ENCODE results near the gene METTL8. TPM values are rescaled to one million over a fixed set of nuclear protein-coding genes. Genes with fewer than 3 reads are reported as not detected.

Gene METTL8
- total RNA-seq, 1 experiment from 2014 or later: 27.7 TPM

DNA sequence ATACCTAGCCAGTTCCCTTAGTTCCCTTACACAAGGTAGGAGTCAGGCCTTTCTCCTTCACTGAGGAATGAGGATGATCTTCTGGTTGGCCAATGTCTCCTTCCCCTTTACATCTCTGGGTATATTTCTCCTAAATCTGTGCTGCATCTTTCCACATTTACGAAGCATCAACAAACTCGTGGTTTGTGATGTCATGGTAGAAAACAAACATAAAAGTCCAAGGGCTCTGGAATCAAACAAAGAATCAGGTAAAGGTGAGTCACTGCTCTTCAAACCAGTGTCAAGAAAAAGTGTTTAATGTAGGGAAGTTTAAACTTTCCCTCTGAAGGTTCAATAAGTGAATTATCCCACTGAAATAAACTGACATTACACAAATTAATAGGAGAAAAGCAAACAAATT, 122.9 kb downstream of the METTL8 start:
- ATAC-seq (no peak), DNase-seq (ENCODE audit: low read depth, low spot score) (no peak)
- H3K27me3 ChIP-seq (ENCODE audit: control insufficient read depth, insufficient read depth, low read length): no peaks in the 10 kb centered on the region
- H3K4me3 ChIP-seq (ENCODE audit: low read depth in 2 of 2, low read length in 2 of 2): no peak overlapping the region
- TF ChIP-seq TCF7L2 (IDR thresholded peaks at IDR 0.05; ENCODE audit: low read depth, low read length): no peak
- no peak for TF ChIP-seq POLR2AphosphoS5 (IDR thresholded peaks at IDR 0.05; ENCODE audit: low read depth, low read length)
- TF ChIP-seq, protein P1, sequence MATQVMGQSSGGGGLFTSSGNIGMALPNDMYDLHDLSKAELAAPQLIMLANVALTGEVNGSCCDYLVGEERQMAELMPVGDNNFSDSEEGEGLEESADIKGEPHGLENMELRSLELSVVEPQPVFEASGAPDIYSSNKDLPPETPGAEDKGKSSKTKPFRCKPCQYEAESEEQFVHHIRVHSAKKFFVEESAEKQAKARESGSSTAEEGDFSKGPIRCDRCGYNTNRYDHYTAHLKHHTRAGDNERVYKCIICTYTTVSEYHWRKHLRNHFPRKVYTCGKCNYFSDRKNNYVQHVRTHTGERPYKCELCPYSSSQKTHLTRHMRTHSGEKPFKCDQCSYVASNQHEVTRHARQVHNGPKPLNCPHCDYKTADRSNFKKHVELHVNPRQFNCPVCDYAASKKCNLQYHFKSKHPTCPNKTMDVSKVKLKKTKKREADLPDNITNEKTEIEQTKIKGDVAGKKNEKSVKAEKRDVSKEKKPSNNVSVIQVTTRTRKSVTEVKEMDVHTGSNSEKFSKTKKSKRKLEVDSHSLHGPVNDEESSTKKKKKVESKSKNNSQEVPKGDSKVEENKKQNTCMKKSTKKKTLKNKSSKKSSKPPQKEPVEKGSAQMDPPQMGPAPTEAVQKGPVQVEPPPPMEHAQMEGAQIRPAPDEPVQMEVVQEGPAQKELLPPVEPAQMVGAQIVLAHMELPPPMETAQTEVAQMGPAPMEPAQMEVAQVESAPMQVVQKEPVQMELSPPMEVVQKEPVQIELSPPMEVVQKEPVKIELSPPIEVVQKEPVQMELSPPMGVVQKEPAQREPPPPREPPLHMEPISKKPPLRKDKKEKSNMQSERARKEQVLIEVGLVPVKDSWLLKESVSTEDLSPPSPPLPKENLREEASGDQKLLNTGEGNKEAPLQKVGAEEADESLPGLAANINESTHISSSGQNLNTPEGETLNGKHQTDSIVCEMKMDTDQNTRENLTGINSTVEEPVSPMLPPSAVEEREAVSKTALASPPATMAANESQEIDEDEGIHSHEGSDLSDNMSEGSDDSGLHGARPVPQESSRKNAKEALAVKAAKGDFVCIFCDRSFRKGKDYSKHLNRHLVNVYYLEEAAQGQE (IDR thresholded peaks at IDR 0.05; ENCODE audit: insufficient read depth in 1 of 2, low read depth in 2 of 2, low read length in 1 of 2): no peak
- TF ChIP-seq SIN3A (IDR thresholded peaks at IDR 0.05; ENCODE audit: borderline replicate concordance, insufficient read depth, low read depth, low read length): no peak
- TF ChIP-seq, protein P2, sequence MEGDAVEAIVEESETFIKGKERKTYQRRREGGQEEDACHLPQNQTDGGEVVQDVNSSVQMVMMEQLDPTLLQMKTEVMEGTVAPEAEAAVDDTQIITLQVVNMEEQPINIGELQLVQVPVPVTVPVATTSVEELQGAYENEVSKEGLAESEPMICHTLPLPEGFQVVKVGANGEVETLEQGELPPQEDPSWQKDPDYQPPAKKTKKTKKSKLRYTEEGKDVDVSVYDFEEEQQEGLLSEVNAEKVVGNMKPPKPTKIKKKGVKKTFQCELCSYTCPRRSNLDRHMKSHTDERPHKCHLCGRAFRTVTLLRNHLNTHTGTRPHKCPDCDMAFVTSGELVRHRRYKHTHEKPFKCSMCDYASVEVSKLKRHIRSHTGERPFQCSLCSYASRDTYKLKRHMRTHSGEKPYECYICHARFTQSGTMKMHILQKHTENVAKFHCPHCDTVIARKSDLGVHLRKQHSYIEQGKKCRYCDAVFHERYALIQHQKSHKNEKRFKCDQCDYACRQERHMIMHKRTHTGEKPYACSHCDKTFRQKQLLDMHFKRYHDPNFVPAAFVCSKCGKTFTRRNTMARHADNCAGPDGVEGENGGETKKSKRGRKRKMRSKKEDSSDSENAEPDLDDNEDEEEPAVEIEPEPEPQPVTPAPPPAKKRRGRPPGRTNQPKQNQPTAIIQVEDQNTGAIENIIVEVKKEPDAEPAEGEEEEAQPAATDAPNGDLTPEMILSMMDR (IDR thresholded peaks at IDR 0.05): no peak
- CTCF ChIA-PET: no interaction called here
- H3K4me1 ChIP-seq (ENCODE audit: control insufficient read depth, insufficient read depth, low read length): no peaks in the 10 kb centered on the region
- in situ Hi-C loops (cut with HindIII; ENCODE audit: low pct_unique_long_range_greater_than_20kb, low sequenced_read_pairs): no loop called here
- POLR2A ChIA-PET: no interaction called here
- intact Hi-C loops (cut with micrococcal nuclease; ENCODE audit: unreplicated experiment): no loop called here
- no peaks in the 10 kb centered on the region for H3K9me3 ChIP-seq (ENCODE audit: control insufficient read depth, insufficient read depth, low read depth, low read length)
- no peaks in the 10 kb centered on the region for H3K36me3 ChIP-seq (ENCODE audit: control insufficient read depth, insufficient read depth, low read length)
- no TSS peak for BruUV-seq (replicated peaks)
- H3K27ac ChIP-seq (ENCODE audit: low read length): no peak overlapping the region

DNA sequence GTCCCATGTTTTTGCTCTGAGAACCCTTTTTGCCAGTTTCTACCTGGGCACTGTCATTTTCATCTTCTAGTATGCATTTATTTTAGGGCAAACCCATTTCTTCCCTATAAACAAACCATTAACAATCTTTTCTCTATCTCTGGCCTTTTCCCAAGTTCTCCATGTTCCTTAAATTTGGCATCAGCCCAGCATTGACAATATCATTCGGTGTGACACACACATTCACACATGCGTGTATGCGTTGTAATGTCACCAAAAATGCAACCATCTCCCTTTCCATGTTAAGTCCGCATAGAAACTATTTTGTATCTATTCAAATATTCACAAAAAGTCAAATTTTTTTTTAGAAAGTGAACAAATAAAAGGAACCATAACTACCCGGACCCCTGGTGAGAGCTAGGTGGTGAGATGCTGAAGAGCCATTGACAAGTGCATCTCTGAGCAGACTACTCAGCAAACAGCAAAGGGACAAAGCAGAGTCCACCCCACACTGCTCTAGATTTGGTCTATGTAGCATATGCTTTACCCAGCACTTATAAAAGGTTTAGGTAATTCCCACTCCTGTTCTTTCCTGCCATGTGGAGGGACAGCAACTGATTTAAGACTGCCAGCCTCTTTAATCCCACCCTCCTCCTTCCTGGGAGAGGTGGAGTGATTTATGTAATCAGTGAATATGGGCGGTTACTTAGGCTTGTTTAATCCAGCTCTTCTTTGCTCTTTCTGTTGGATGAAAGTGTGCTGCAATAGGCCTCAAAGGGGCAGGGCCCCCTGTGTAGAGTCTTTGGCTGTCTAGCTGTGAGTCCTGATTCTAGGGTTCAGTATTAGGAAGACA, 124.1 kb downstream of the METTL8 start:
- CTCF ChIA-PET: no interaction called here
- intact Hi-C loops (cut with micrococcal nuclease; ENCODE audit: unreplicated experiment): no loop called here
- H3K4me1 ChIP-seq (ENCODE audit: control insufficient read depth, insufficient read depth, low read length): no peaks in the 10 kb centered on the region
- no peaks in the 10 kb centered on the region for H3K27me3 ChIP-seq (ENCODE audit: control insufficient read depth, insufficient read depth, low read length)
- POLR2A ChIA-PET: no interaction called here
- ATAC-seq (no peak), DNase-seq (ENCODE audit: low read depth, low spot score) (no peak)
- H3K4me3 ChIP-seq (ENCODE audit: low read depth in 2 of 2, low read length in 2 of 2): no peak overlapping the region
- H3K27ac ChIP-seq (ENCODE audit: low read length): no peak overlapping the region
- in situ Hi-C loops (cut with HindIII; ENCODE audit: low pct_unique_long_range_greater_than_20kb, low sequenced_read_pairs): no loop called here
- TF ChIP-seq POLR2AphosphoS5 (IDR thresholded peaks at IDR 0.05; ENCODE audit: low read depth, low read length) (no peak), TCF7L2 (IDR thresholded peaks at IDR 0.05; ENCODE audit: low read depth, low read length) (no peak), SIN3A (IDR thresholded peaks at IDR 0.05; ENCODE audit: borderline replicate concordance, insufficient read depth, low read depth, low read length) (no peak)
- TF ChIP-seq, protein P2 (IDR thresholded peaks at IDR 0.05): no peak
- TF ChIP-seq, protein P1 (IDR thresholded peaks at IDR 0.05; ENCODE audit: insufficient read depth in 1 of 2, low read depth in 2 of 2, low read length in 1 of 2): no peak
- H3K9me3 ChIP-seq (ENCODE audit: control insufficient read depth, insufficient read depth, low read depth, low read length): no peaks in the 10 kb centered on the region
- H3K36me3 ChIP-seq (ENCODE audit: control insufficient read depth, insufficient read depth, low read length): no peaks in the 10 kb centered on the region
- BruUV-seq (replicated peaks): no TSS peak
